SK-N-SH treated with all-trans-retinoic acid at 6 μM for 48 hours (cell line): ENCODE results near the gene PTN.
A peak's percentile ranks its signal among the peaks of the same experiment; 100 is the strongest.

Experiments used
- ATAC-seq: fragments of 200-7000 bp; cut with Tn5 transposase; 3 replicates; pipeline ENCODE4 v1.9.1; 2020; ENCODE audit warnings: mild to moderate bottlenecking, moderate library complexity
- ARNTL ChIP-seq: fragments of 450-650 bp; formaldehyde crosslinking; IDR thresholded peaks from 2 replicates; pipeline ENCODE4 v1.5.0; 2020; ENCODE audit warnings: low read depth, mild to moderate bottlenecking, moderate library complexity, borderline replicate concordance
- BACH2 ChIP-seq: fragments of 250-450 bp; sonication (Bioruptor Pico); IDR thresholded peaks from 2 replicates; pipeline ENCODE4 v1.9.0; 2021; ENCODE audit warnings: mild to moderate bottlenecking, borderline replicate concordance
- CSDC2 ChIP-seq: fragments of 250-450 bp; sonication (Bioruptor Pico); IDR thresholded peaks from 2 replicates; pipeline ENCODE4 v1.5.0; 2020; ENCODE audit warnings: mild to moderate bottlenecking, moderate library complexity
- GLIS3 ChIP-seq: fragments of 250-450 bp; sonication (Bioruptor Pico); IDR thresholded peaks from 2 replicates; pipeline ENCODE4 v1.5.0; 2020; ENCODE audit warnings: mild to moderate bottlenecking, moderate library complexity
- ISL1 ChIP-seq: fragments of 250-450 bp; sonication (Bioruptor Pico); IDR thresholded peaks from 2 replicates; pipeline ENCODE4 v2.1.2; 2022; ENCODE audit warnings: mild to moderate bottlenecking, moderate library complexity
- OSR1 ChIP-seq: fragments of 250-450 bp; sonication (Bioruptor Pico); IDR thresholded peaks from 2 replicates; pipeline ENCODE4 v1.8.0; 2022; ENCODE audit warnings: moderate library complexity, mild to moderate bottlenecking, inconsistent platforms
- PATZ1 ChIP-seq: fragments of 250-450 bp; sonication (Bioruptor Pico); IDR thresholded peaks from 2 replicates; pipeline ENCODE4 v1.8.0; 2020; ENCODE audit warnings: mild to moderate bottlenecking, moderate library complexity, borderline replicate concordance
- RARB ChIP-seq: fragments of 250-450 bp; sonication (Bioruptor Pico); IDR thresholded peaks from 2 replicates; pipeline ENCODE4 v1.8.0; 2021; ENCODE audit warnings: mild to moderate bottlenecking, moderate library complexity
- SNAI2 ChIP-seq: fragments of 250-450 bp; sonication (Bioruptor Pico); IDR thresholded peaks from 2 replicates; pipeline ENCODE4 v1.5.0; 2020; ENCODE audit warnings: mild to moderate bottlenecking, moderate library complexity
- TCF4 ChIP-seq: fragments of 250-450 bp; sonication (Bioruptor Pico); IDR thresholded peaks from 2 replicates; pipeline ENCODE4 v1.8.0; 2021; ENCODE audit warnings: mild to moderate bottlenecking, moderate library complexity, borderline replicate concordance
- TOX ChIP-seq: fragments of 250-450 bp; sonication (Bioruptor Pico); IDR thresholded peaks from 2 replicates; pipeline ENCODE4 v1.8.0; 2021; ENCODE audit warnings: mild to moderate bottlenecking, moderate library complexity, borderline replicate concordance
- TSHZ2 ChIP-seq: fragments of 250-450 bp; sonication (Bioruptor Pico); IDR thresholded peaks from 2 replicates; pipeline ENCODE4 v1.5.0; 2020; ENCODE audit warnings: mild to moderate bottlenecking, moderate library complexity
- ZC3H10 ChIP-seq: fragments of 250-450 bp; sonication (Bioruptor Pico); IDR thresholded peaks from 2 replicates; pipeline ENCODE4 v1.5.1; 2021; ENCODE audit warnings: mild to moderate bottlenecking, moderate library complexity
- ZFP3 ChIP-seq: fragments of 250-450 bp; sonication (Bioruptor Pico); IDR thresholded peaks from 2 replicates; pipeline ENCODE4 v1.5.0; 2020; ENCODE audit warnings: mild to moderate bottlenecking, moderate library complexity
- ZFP30 ChIP-seq: fragments of 450-650 bp; formaldehyde crosslinking; IDR thresholded peaks from 2 replicates; pipeline ENCODE4 v1.5.0; 2022; ENCODE audit warnings: mild to moderate bottlenecking, moderate library complexity
- ZNF565 ChIP-seq: fragments of 450-650 bp; formaldehyde crosslinking; conservative IDR thresholded peaks from 2 replicates; pipeline ENCODE4 v1.5.0; 2020; ENCODE audit warnings: low read depth, mild to moderate bottlenecking, moderate library complexity
- ZNF8 ChIP-seq: fragments of 450-650 bp; formaldehyde crosslinking; IDR thresholded peaks from 2 replicates; pipeline ENCODE4 v1.5.0; 2020; ENCODE audit warnings: mild to moderate bottlenecking, moderate library complexity
- TF ChIP-seq, protein P1 (sequence below): fragments of 250-450 bp; sonication (Bioruptor Pico); IDR thresholded peaks from 2 replicates; pipeline ENCODE4 v1.5.1; 2020; ENCODE audit warnings: low read depth, mild to moderate bottlenecking, moderate library complexity
- TF ChIP-seq, protein P2 (sequence below): fragments of 250-450 bp; sonication (Bioruptor Pico); IDR thresholded peaks from 2 replicates; pipeline ENCODE4 v1.5.1; 2021; ENCODE audit warnings: mild to moderate bottlenecking, moderate library complexity
- TF ChIP-seq, protein P3 (sequence below): fragments of 250-450 bp; sonication (Bioruptor Pico); IDR thresholded peaks from 2 replicates; pipeline ENCODE4 v1.8.0; 2021; ENCODE audit warnings: low read depth, mild to moderate bottlenecking, moderate library complexity, borderline replicate concordance

Gene PTN, protein sequence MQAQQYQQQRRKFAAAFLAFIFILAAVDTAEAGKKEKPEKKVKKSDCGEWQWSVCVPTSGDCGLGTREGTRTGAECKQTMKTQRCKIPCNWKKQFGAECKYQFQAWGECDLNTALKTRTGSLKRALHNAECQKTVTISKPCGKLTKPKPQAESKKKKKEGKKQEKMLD

GRCh38 chr7:137343281-137343841 lies at the start of gene PTN:
TSS of gene PTN (minus strand) at chr7:137343733. CDS start at chr7:137254973, 88,760 bp downstream.
- ATAC-seq = peak; percentile 96
- TF ChIP-seq ZFP30 (CRISPR knock-in tag) (0 out of 2 replicates have a peak, but pooled peaks have one; percentile 43), PATZ1 (no peak)
- TF ChIP-seq, all 23 proteins: peak for 1

- TF ChIP-seq, protein P1, sequence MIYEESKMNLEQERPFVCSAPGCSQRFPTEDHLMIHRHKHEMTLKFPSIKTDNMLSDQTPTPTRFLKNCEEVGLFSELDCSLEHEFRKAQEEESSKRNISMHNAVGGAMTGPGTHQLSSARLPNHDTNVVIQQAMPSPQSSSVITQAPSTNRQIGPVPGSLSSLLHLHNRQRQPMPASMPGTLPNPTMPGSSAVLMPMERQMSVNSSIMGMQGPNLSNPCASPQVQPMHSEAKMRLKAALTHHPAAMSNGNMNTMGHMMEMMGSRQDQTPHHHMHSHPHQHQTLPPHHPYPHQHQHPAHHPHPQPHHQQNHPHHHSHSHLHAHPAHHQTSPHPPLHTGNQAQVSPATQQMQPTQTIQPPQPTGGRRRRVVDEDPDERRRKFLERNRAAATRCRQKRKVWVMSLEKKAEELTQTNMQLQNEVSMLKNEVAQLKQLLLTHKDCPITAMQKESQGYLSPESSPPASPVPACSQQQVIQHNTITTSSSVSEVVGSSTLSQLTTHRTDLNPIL (CRISPR knock-in tag) = no peak
- TF ChIP-seq GLIS3 (CRISPR knock-in tag) (no peak), ZFP30 (CRISPR knock-in tag) (no peak), RARB (CRISPR knock-in tag) (no peak), SNAI2 (no peak), CSDC2 (no peak), ZC3H10 (CRISPR knock-in tag) (no peak), ZNF8 (no peak), ZFP3 (CRISPR knock-in tag) (no peak)
- TF ChIP-seq, protein P2, sequence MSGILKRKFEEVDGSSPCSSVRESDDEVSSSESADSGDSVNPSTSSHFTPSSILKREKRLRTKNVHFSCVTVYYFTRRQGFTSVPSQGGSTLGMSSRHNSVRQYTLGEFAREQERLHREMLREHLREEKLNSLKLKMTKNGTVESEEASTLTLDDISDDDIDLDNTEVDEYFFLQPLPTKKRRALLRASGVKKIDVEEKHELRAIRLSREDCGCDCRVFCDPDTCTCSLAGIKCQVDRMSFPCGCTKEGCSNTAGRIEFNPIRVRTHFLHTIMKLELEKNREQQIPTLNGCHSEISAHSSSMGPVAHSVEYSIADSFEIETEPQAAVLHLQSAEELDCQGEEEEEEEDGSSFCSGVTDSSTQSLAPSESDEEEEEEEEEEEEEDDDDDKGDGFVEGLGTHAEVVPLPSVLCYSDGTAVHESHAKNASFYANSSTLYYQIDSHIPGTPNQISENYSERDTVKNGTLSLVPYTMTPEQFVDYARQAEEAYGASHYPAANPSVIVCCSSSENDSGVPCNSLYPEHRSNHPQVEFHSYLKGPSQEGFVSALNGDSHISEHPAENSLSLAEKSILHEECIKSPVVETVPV = no peak
- TF ChIP-seq, all 23 proteins: peak for 0
- no peak for ATAC-seq
Measured at GRCh38 chr7:137390076-137390475, 46.5 kb upstream of the PTN start.

DNA sequence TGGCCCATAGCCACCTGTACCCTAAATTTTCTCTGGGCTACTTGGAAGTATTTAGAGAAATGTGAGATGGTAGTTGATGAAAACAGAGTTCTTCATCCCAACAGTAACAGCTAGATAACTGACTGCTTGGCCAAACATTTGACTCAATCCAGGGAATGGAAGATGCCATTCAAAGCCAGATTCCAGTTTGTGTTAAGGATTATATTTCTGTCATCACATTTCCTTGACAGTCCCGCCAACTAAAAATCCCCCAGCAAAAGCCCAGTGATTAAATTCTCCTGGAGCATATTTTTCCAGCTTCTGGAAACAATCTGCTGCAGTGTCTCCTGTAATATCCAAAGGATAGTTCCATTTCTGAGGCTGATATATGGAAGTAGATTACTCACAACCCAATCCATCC lies 45.4 kb upstream of the PTN start:
- no peak for ATAC-seq
- TF ChIP-seq TOX (CRISPR knock-in tag) (no peak), ZC3H10 (CRISPR knock-in tag) (no peak), ISL1 (CRISPR knock-in tag) (no peak), BACH2 (no peak), OSR1 (CRISPR knock-in tag) (no peak), TCF4 (CRISPR knock-in tag) (no peak), CSDC2 (no peak)
- TF ChIP-seq, protein P1 (CRISPR knock-in tag) = no peak

- no peak for ATAC-seq
- TF ChIP-seq TSHZ2 (CRISPR knock-in tag) (no peak), CSDC2 (no peak), RARB (CRISPR knock-in tag) (no peak), PATZ1 (no peak), GLIS3 (CRISPR knock-in tag) (no peak), ZNF565 (CRISPR knock-in tag) (no peak), ZFP3 (CRISPR knock-in tag) (no peak), ARNTL (CRISPR knock-in tag) (no peak), ISL1 (CRISPR knock-in tag) (no peak), OSR1 (CRISPR knock-in tag) (no peak), ZNF8 (no peak), TOX (CRISPR knock-in tag) (no peak)
- TF ChIP-seq, protein P2 = no peak
- TF ChIP-seq, protein P3, sequence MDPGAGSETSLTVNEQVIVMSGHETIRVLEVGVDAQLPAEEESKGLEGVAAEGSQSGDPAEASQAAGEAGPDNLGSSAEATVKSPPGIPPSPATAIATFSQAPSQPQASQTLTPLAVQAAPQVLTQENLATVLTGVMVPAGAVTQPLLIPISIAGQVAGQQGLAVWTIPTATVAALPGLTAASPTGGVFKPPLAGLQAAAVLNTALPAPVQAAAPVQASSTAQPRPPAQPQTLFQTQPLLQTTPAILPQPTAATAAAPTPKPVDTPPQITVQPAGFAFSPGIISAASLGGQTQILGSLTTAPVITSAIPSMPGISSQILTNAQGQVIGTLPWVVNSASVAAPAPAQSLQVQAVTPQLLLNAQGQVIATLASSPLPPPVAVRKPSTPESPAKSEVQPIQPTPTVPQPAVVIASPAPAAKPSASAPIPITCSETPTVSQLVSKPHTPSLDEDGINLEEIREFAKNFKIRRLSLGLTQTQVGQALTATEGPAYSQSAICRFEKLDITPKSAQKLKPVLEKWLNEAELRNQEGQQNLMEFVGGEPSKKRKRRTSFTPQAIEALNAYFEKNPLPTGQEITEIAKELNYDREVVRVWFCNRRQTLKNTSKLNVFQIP (CRISPR knock-in tag) = no peak
Measured at GRCh38 chr7:137386966-137387365, 43.4 kb upstream of the PTN start.
